ENCODE measurements around the gene SLC4A1AP.
A peak's percentile ranks its signal among the peaks of the same experiment; 100 is the strongest.

Gene SLC4A1AP

DNA sequence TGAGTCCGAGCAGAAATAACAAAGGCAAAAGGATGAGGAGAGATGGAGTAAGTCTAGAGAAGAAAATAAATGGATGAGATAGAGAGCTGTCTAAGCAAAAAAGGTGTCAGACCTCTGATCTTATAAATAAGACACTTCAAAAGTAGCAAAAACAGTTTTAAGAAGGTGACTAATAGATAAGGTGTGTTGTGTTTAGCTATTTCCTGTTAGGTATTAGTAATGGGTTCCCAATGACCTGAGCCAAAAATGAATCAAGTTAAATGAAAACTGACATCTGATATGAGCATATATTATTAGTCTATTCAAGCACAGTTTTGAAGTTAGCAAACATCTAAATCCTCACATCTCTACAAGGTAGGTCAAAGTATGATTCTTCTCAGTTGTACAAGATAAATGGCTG lies 10.9 kb upstream of the SLC4A1AP start:
- Histone ChIP-seq H3K27ac (ENCODE audit: low read depth, low read length, severe bottlenecking) (no peak overlapping the region), H3K9me3 (ENCODE audit: control insufficient read depth, low read length) (no peaks in the 10 kb centered on the region), H3K4me1 (ENCODE audit: control insufficient read depth, insufficient read depth, low read length, poor library complexity, severe bottlenecking) (no peaks in the 10 kb centered on the region), H3K36me3 (ENCODE audit: control insufficient read depth, insufficient read depth, low read length) (peaks cover 97% of the 10 kb centered on the region), H3K4me3 (ENCODE audit: extremely low read depth, insufficient read depth, low read length, poor library complexity, severe bottlenecking) (no peak overlapping the region)
- 93% methylated on average over 1 of the region's 1 CpG; no CpG with 5 or more reads in 1 of the 2 experiments for WGBS, 2 experiments (ENCODE audit: insufficient coverage in 2 of 2)

DNA sequence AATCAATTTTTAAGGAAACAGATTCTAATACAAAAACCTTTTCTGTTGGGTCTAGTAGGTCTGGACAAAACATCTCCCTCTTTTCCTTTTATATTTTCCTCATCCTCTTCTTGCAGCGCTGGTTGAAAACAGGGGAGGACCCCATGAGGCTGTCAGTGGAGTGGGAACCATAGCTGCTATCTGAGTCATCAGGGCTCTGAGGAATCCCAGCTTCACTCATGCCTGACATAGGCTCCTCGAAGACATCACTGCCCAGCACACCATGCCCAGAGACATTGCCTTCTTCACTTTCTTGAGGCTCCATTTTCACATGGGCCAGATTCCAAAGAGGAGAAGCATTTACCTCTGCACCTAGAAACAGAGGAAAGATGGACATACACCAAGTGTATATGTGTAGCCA lies 10.3 kb upstream of the SLC4A1AP start:
- H3K36me3 ChIP-seq (ENCODE audit: control insufficient read depth, insufficient read depth, low read length): peaks cover 92% of the 10 kb centered on the region
- no CpG with 5 or more reads among the region's 2 CpGs for WGBS, 2 experiments (ENCODE audit: insufficient coverage in 2 of 2)

DNA sequence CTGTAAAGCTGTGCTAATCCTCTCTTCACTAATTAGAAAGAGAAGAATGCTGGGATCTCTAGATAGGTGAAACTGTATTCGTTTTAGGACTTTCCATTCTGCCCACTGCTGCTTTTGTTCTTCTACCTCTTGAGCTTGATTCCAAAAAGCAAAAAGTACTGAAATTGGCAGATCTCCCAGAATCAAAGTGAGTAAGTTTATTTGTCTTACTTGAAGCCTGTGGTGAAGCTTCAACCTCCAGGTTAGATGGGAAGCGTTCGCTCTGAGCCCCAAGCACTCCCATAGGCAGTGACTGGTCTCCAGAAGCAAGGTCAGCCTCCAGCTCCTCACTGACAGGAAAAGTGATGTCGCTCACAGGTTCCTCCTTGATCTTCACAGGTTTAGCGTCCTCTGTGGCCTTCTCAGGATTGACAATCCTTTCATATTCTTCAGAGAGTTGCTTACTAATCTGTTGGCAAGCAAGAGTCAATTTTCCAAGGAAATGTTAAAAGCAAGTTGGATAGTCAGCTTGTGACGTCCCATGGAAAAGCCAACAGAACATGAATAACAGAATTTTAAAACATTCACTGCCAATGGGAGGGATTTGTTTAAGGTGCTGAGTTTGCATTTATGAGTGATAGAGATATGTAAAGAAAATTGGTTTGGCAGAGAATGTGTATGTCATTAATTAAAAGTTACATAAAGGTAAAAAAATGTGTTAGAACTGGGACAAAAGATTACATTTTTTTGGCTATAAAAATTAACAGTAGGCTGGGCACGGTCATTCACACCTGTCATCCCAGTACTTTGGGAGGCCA lies 8.3 kb upstream of the SLC4A1AP start:
- H3K4me1 ChIP-seq (ENCODE audit: control insufficient read depth, insufficient read depth, low read length, poor library complexity, severe bottlenecking): no peaks in the 10 kb centered on the region
- no peak overlapping the region for H3K27ac ChIP-seq (ENCODE audit: low read depth, low read length, severe bottlenecking)
- peaks cover 93% of the 10 kb centered on the region for H3K36me3 ChIP-seq (ENCODE audit: control insufficient read depth, insufficient read depth, low read length)
- WGBS, 2 experiments (ENCODE audit: insufficient coverage in 2 of 2): 86 to 93% methylated on average over 4 to 6 of the region's 7 CpGs
- H3K9me3 ChIP-seq (ENCODE audit: control insufficient read depth, low read length): no peaks in the 10 kb centered on the region
- no peak overlapping the region for H3K4me3 ChIP-seq (ENCODE audit: extremely low read depth, insufficient read depth, low read length, poor library complexity, severe bottlenecking)

More for the DNA sequence above, 10.3 kb upstream of the SLC4A1AP start:
- H3K27ac ChIP-seq (ENCODE audit: low read depth, low read length, severe bottlenecking): no peak overlapping the region
- no peaks in the 10 kb centered on the region for H3K4me1 ChIP-seq (ENCODE audit: control insufficient read depth, insufficient read depth, low read length, poor library complexity, severe bottlenecking)
- H3K4me3 ChIP-seq (ENCODE audit: extremely low read depth, insufficient read depth, low read length, poor library complexity, severe bottlenecking): no peak overlapping the region
- H3K9me3 ChIP-seq (ENCODE audit: control insufficient read depth, low read length): no peaks in the 10 kb centered on the region

DNA sequence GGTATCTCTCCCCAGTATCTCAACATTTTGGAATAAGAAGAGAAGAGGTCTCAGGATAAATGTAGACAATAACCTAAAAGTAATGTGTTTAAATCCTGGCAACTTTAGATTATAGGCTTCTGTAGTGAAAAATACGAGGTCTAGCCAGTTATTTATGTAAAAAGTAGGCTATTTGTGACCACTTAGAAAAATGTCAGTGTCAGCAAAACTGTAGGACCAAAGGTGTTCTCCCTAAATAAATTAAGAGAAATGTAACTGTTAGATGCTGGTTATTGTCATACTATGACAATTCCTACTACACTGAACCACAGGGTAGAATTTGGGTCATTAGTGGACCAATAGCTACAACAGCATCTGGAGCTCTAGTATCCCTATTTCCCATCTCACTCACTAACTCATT lies 2.3 kb upstream of the SLC4A1AP start:
- Histone ChIP-seq H3K4me1 (ENCODE audit: control insufficient read depth, insufficient read depth, low read length, poor library complexity, severe bottlenecking) (peaks cover 16% of the 10 kb centered on the region), H3K27ac (ENCODE audit: low read depth, low read length, severe bottlenecking) (no peak overlapping the region), H3K4me3 (ENCODE audit: extremely low read depth, insufficient read depth, low read length, poor library complexity, severe bottlenecking) (no peak overlapping the region), H3K9me3 (ENCODE audit: control insufficient read depth, low read length) (no peaks in the 10 kb centered on the region), H3K36me3 (ENCODE audit: control insufficient read depth, insufficient read depth, low read length) (peaks cover 55% of the 10 kb centered on the region)
- 100% methylated on average over 1 of the region's 1 CpG; no CpG with 5 or more reads in 1 of the 2 experiments for WGBS, 2 experiments (ENCODE audit: insufficient coverage in 2 of 2)

DNA sequence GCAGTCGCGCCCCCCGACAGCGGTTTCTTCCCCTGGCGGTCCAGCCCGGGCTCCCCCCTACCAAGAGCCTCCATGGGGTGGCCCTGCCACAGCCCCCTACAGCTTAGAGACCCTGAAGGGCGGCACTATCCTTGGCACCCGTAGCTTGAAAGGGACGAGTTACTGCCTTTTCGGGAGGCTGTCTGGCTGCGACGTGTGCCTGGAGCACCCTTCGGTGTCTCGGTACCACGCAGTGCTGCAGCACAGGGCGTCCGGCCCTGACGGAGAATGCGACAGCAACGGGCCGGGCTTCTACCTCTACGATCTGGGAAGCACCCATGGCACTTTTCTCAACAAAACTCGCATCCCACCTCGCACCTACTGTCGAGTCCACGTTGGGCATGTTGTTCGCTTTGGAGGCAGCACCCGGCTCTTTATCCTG lies 475 bp downstream of the SLC4A1AP start:
- Histone ChIP-seq H3K4me1 (ENCODE audit: control insufficient read depth, insufficient read depth, low read length, poor library complexity, severe bottlenecking) (peaks cover 16% of the 10 kb centered on the region), H3K4me3 (ENCODE audit: extremely low read depth, insufficient read depth, low read length, poor library complexity, severe bottlenecking) (peak overlapping the region; percentile 98), H3K9me3 (ENCODE audit: control insufficient read depth, low read length) (no peaks in the 10 kb centered on the region), H3K36me3 (ENCODE audit: control insufficient read depth, insufficient read depth, low read length) (peaks cover 49% of the 10 kb centered on the region), H3K27ac (ENCODE audit: low read depth, low read length, severe bottlenecking) (peak overlapping the region; percentile 84)
- WGBS, 2 experiments (ENCODE audit: insufficient coverage in 2 of 2): 1 to 5% methylated on average over 12 to 27 of the region's 28 CpGs

DNA sequence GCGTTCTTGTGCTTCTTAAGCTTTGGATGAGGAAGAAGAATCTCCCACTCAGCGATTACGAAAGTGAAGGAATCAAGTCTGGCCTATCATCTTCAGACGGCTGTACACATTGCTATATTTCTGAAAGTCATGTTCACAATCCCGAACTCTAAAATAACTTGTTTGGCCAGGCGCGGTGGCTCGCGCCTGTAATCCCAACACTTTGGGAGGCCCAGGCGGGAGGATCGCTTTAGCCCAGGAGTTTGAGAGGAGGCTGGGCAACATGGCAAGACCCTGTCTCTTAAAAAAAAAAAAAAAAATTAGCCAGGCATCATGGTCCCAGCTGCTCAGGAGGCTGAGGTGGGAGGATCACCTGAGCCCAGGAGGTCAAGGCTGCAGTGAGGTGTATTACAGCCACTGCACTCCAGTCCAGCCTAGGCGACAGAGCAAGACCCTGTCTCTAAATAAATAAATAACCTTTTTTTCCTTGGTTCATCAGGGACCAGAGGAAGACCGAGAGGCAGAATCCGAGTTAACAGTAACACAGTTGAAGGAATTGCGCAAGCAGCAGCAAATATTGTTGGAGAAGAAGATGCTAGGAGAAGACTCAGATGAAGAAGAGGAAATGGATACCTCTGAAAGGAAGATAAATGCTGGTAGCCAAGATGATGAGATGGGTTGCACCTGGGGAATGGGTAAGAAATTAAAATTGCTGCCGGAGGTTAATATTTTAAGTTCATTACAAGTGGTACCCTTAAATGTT lies 1.1 kb downstream of the SLC4A1AP start:
- Histone ChIP-seq H3K27ac (ENCODE audit: low read depth, low read length, severe bottlenecking) (no peak overlapping the region), H3K36me3 (ENCODE audit: control insufficient read depth, insufficient read depth, low read length) (peaks cover 50% of the 10 kb centered on the region), H3K4me3 (ENCODE audit: extremely low read depth, insufficient read depth, low read length, poor library complexity, severe bottlenecking) (peak overlapping the region; percentile 98), H3K4me1 (ENCODE audit: control insufficient read depth, insufficient read depth, low read length, poor library complexity, severe bottlenecking) (peaks cover 16% of the 10 kb centered on the region), H3K9me3 (ENCODE audit: control insufficient read depth, low read length) (no peaks in the 10 kb centered on the region)
- WGBS, 2 experiments (ENCODE audit: insufficient coverage in 2 of 2): 86 to 87% methylated on average over 13 to 14 of the region's 16 CpGs

DNA sequence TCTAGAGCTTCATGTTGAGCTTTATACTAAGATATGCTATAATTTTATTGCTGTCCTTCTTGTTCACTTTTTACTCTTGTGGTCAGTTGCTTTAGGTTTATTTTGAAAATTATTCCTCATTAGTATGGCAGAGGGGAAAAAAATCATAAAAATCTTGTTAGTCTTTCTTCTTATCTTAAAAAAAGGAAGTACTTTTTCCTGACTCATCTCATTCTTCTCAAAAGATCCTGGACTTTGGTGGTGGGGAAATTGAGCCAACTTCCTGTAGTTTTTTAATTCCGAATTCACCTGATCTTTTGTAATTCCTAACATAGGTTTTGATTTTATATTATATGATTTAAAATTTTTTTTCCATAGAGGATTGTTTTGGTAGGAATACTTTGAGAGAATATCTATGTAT lies 3.8 kb downstream of the SLC4A1AP start:
- WGBS, 2 experiments (ENCODE audit: insufficient coverage in 2 of 2): no CpG with 5 or more reads among the region's 1 CpG
- Histone ChIP-seq H3K4me3 (ENCODE audit: extremely low read depth, insufficient read depth, low read length, poor library complexity, severe bottlenecking) (no peak overlapping the region), H3K9me3 (ENCODE audit: control insufficient read depth, low read length) (no peaks in the 10 kb centered on the region), H3K36me3 (ENCODE audit: control insufficient read depth, insufficient read depth, low read length) (peaks cover 39% of the 10 kb centered on the region), H3K27ac (ENCODE audit: low read depth, low read length, severe bottlenecking) (no peak overlapping the region), H3K4me1 (ENCODE audit: control insufficient read depth, insufficient read depth, low read length, poor library complexity, severe bottlenecking) (peaks cover 12% of the 10 kb centered on the region)

DNA sequence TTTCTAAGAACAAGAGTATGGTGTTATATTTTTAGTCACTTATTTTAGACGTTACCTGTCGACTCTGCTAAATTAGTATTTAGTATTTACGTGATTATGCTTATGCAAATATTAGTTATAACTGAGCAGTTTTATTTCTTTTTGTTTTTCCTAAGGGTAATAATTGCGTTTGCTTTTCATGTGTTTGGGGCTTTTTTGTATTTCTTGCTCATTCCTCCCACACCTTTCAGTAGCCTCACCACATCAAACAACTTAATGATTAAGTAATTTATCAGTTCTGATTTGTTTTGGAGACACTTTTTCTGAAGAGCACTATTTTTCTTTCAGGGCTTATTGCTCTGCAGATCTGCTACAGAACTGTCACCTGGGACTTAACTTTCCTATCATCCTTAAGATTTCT lies 7.5 kb downstream of the SLC4A1AP start:
- WGBS, 2 experiments (ENCODE audit: insufficient coverage in 2 of 2): no CpG with 5 or more reads among the region's 4 CpGs
- Histone ChIP-seq H3K4me1 (ENCODE audit: control insufficient read depth, insufficient read depth, low read length, poor library complexity, severe bottlenecking) (no peaks in the 10 kb centered on the region), H3K36me3 (ENCODE audit: control insufficient read depth, insufficient read depth, low read length) (peaks cover 57% of the 10 kb centered on the region), H3K4me3 (ENCODE audit: extremely low read depth, insufficient read depth, low read length, poor library complexity, severe bottlenecking) (no peak overlapping the region), H3K27ac (ENCODE audit: low read depth, low read length, severe bottlenecking) (no peak overlapping the region), H3K9me3 (ENCODE audit: control insufficient read depth, low read length) (no peaks in the 10 kb centered on the region)

DNA sequence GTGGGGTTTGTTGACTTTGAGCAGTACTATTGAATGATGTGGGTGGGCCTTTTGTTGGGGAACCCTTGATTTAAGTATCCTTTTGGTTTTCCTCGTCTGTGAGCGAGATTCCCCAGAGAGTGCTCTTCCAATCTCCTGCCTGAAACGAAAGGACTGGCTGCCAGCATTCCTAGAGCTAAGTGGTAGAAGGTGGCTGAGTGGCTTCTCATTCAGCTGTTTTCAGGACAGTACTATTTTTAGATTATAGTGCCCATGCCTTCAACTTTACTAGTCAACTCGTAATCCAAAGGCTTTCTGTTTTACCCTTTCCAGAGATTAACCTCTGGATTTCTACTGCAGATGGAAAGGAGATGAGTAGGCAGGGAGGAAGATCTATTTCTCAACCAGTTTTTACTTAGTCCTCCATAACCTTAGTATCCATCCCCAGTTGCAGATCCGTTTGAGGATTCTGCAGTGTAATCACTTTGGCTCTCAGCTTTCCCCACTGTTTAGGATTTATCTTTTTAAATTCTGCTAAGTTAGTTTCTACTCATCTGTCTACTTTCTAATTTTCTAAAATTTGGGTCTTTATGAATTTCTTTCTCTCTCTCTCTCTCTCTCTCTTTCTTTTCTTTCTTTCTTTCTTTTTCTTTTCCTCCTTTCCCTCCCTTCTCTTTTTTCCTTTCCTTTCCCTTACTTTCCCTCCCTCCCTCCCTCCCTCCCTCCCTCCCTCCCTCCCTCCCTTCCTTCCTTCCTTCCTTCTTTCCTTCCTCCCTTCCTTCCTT lies 9.2 kb downstream of the SLC4A1AP start:
- WGBS, 2 experiments (ENCODE audit: insufficient coverage in 2 of 2): 90 to 91% methylated on average over 2 to 3 of the region's 5 CpGs
- Histone ChIP-seq H3K4me1 (ENCODE audit: control insufficient read depth, insufficient read depth, low read length, poor library complexity, severe bottlenecking) (no peaks in the 10 kb centered on the region), H3K9me3 (ENCODE audit: control insufficient read depth, low read length) (no peaks in the 10 kb centered on the region), H3K36me3 (ENCODE audit: control insufficient read depth, insufficient read depth, low read length) (peaks cover 66% of the 10 kb centered on the region), H3K27ac (ENCODE audit: low read depth, low read length, severe bottlenecking) (no peak overlapping the region), H3K4me3 (ENCODE audit: extremely low read depth, insufficient read depth, low read length, poor library complexity, severe bottlenecking) (no peak overlapping the region)

DNA sequence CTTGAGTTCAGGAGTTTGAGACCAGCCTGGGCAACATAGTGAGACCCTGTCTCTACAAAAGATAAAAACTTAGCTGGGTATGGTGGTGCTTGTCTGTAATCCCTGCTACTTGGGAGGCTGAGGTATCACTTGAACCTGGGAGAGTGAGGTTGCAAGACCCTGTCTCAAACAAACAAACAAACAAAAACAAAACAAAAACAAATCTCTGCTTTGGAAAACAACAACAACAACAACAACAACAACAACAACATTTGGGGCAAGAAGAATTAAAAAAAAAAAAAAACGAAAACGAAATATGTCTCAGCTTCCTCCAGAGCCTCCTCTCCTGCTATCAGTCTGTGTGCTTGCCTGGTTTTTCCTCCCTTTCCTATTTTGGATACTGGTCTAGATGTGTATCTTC lies 16.9 kb downstream of the SLC4A1AP start:
- Histone ChIP-seq H3K36me3 (ENCODE audit: control insufficient read depth, insufficient read depth, low read length) (peaks cover 60% of the 10 kb centered on the region), H3K4me1 (ENCODE audit: control insufficient read depth, insufficient read depth, low read length, poor library complexity, severe bottlenecking) (peaks cover 22% of the 10 kb centered on the region), H3K9me3 (ENCODE audit: control insufficient read depth, low read length) (no peaks in the 10 kb centered on the region), H3K27ac (ENCODE audit: low read depth, low read length, severe bottlenecking) (peak overlapping the region; percentile 92), H3K4me3 (ENCODE audit: extremely low read depth, insufficient read depth, low read length, poor library complexity, severe bottlenecking) (no peak overlapping the region)
- WGBS, 2 experiments (ENCODE audit: insufficient coverage in 2 of 2): 83% methylated on average over 2 of the region's 2 CpGs; no CpG with 5 or more reads in 1 of the 2 experiments
